Stimulated activated naive CD4-positive, alpha-beta T cell (primary cell): ENCODE results near the gene LRRFIP2.
A peak's percentile ranks its signal among the peaks of the same experiment; 100 is the strongest.
"Not testable (repeated sequence)": the region's sequence is repeated elsewhere in the genome, so short reads cannot be mapped to it uniquely, and the experiment has no call there.

Source experiments
- DNase-seq, 6 experiments: peaks; one replicate each; lab custom pipeline; 2025; lab: John Stamatoyannopoulos, UW

LRRFIP2 gene

GRCh38 chr3:37174532-37175126 is at the start of gene LRRFIP2:
TSS of gene LRRFIP2 (minus strand) at chr3:37174582. CDS start at chr3:37148983, 25,599 bp downstream.
- no peak for DNase-seq

- DNase-seq, result no peak
These were observed 49.2 kb upstream of the LRRFIP2 start for GRCh38 chr3:37223576-37223975.

GRCh38 chr3:37223141-37223558 is 48.8 kb upstream of the LRRFIP2 start:
- no peak for DNase-seq

- DNase-seq, result not testable (repeated sequence)
These were observed 48.2 kb upstream of the LRRFIP2 start for GRCh38 chr3:37222542-37222941.

GRCh38 chr3:37221407-37221806 is 47.0 kb upstream of the LRRFIP2 start:
- DNase-seq, result no peak

GRCh38 chr3:37219266-37219665 is 44.9 kb upstream of the LRRFIP2 start:
- DNase-seq, result no peak

- DNase-seq, result no peak
These were observed 43.8 kb upstream of the LRRFIP2 start for GRCh38 chr3:37218206-37218605.

- no peak for DNase-seq
These were observed 42.9 kb upstream of the LRRFIP2 start for GRCh38 chr3:37217098-37217849.

- DNase-seq, result peak in 1 of 6 experiments; percentile 6
These were observed 42.3 kb upstream of the LRRFIP2 start for GRCh38 chr3:37216597-37217097.

- no peak for DNase-seq
These were observed 39.7 kb upstream of the LRRFIP2 start for GRCh38 chr3:37214076-37214475.

GRCh38 chr3:37210230-37210629 is 35.8 kb upstream of the LRRFIP2 start:
- DNase-seq, result no peak

GRCh38 chr3:37208576-37208975 is 34.2 kb upstream of the LRRFIP2 start:
- DNase-seq, result not testable (repeated sequence)

GRCh38 chr3:37208008-37208407 is 33.6 kb upstream of the LRRFIP2 start:
- not testable (repeated sequence) for DNase-seq

GRCh38 chr3:37206041-37206440 is 31.7 kb upstream of the LRRFIP2 start:
- not testable (repeated sequence) for DNase-seq

GRCh38 chr3:37204314-37204713 is 29.9 kb upstream of the LRRFIP2 start:
- no peak for DNase-seq

- DNase-seq, result no peak
These were observed 27.7 kb upstream of the LRRFIP2 start for GRCh38 chr3:37202035-37202434.

- DNase-seq, result no peak
These were observed 25.8 kb upstream of the LRRFIP2 start for GRCh38 chr3:37200141-37200540.

GRCh38 chr3:37198996-37199395 is 24.6 kb upstream of the LRRFIP2 start:
- no peak for DNase-seq

- no peak for DNase-seq
These were observed 24.2 kb upstream of the LRRFIP2 start for GRCh38 chr3:37198547-37198946.

- DNase-seq, result no peak
These were observed 23.5 kb upstream of the LRRFIP2 start for GRCh38 chr3:37197810-37198371.

GRCh38 chr3:37194533-37194932 is 20.2 kb upstream of the LRRFIP2 start:
- no peak for DNase-seq

- DNase-seq, result no peak
These were observed 16.3 kb upstream of the LRRFIP2 start for GRCh38 chr3:37190667-37191066.

- no peak for DNase-seq
These were observed 14.7 kb upstream of the LRRFIP2 start for GRCh38 chr3:37189109-37189508.
